SK-N-MC (cell line): Measurements from ENCODE around the gene RRAGB.

Experiments
- EZH2 ChIP-seq: fragments of 200-600 bp; sonication (generic); IDR thresholded peaks from one replicate; pipeline ENCODE4 v1.6.1; 2017; ENCODE audit warnings: antibody characterized with exemption
- POLR2AphosphoS5 ChIP-seq: IDR thresholded peaks from 2 replicates; pipeline ENCODE4 v1.6.1; 2012; ENCODE audit warnings: mild to moderate bottlenecking, low read depth, low read length, borderline replicate concordance

- TF ChIP-seq POLR2AphosphoS5 (no peak), EZH2 (no peak)
Measured at GRCh38 chrX:55713631-55714030, 3.9 kb upstream of the RRAGB start.
